ENCODE data around the gene FITM2. TPM values are rescaled to one million over a fixed set of nuclear protein-coding genes. Genes with fewer than 3 reads are reported as not detected.
"Not testable (repeated sequence)": the region's sequence is repeated elsewhere in the genome, so short reads cannot be mapped to it uniquely, and the experiment has no call there.

FITM2 gene, protein sequence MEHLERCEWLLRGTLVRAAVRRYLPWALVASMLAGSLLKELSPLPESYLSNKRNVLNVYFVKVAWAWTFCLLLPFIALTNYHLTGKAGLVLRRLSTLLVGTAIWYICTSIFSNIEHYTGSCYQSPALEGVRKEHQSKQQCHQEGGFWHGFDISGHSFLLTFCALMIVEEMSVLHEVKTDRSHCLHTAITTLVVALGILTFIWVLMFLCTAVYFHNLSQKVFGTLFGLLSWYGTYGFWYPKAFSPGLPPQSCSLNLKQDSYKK
- 4.9 TPM for total RNA-seq

DNA sequence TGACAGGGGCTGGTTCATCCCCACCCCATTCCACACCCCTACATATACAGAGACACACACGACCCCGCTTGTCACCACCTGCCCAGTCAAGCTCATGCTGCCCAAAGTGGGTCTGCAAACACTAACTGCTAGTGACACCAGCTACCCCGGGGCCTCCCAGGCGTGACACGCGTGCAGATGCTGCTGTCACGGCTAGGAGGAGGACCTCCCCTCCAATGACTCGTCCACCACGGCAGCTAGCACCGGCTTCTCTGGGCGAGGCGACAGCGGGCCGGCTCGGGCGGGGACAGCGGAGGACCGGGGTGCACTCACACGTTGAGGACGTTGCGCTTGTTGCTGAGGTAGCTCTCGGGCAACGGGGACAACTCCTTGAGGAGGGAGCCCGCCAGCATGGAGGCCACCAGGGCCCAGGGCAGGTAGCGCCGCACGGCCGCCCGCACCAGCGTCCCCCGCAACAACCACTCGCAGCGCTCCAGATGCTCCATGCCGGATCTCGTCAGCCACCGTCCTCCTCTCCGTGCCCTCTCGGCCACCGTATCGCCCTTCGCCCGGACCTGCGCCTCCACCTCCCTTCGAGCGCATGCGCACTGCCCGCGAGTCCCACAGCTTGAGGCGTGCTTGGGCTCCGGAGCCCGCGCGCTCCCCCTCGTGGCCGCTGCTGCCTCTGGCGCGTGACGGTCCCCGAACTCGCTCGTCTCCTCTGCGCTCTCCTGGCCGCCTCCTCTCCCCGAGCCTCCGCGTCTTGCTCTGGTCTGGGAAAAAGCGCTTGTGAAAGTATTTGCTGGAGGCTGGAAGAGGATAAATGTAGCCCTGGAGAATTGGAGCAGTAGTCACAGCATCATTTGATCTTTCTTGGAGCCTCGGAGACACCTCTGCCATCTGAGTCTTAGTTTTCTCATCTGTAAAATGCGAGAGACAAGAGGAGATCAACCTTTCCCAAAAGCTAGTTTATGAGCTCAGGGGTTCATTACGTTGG is at the start of gene FITM2:
Gene FITM2 (minus strand): TSS at position 539 of the 976 bp plus-strand sequence. CDS start 54 bp downstream, at position 485.
- peak; percentile 99 for DNase-seq (ENCODE audit: low spot score)
- ATAC-seq, result peak; percentile 98

DNA sequence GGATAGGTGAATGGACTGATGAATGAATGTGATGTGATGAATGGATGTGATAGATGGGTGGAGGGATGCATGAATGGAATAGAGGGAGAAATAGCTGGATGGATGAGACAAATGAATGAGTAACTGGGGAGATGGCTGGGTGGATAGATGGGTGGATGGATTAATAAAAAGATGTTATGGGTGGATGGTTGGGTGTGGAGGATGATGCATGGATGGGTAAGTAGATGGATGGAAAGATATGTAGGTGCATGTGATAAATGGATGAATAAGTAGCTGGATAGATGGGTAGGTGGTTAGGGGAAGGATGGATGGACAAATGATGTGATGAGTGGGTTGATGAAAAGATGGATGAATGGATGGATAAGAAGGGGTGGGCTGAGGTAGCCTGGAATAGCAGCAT is 49.2 kb upstream of the FITM2 start:
- ATAC-seq, result no peak

DNA sequence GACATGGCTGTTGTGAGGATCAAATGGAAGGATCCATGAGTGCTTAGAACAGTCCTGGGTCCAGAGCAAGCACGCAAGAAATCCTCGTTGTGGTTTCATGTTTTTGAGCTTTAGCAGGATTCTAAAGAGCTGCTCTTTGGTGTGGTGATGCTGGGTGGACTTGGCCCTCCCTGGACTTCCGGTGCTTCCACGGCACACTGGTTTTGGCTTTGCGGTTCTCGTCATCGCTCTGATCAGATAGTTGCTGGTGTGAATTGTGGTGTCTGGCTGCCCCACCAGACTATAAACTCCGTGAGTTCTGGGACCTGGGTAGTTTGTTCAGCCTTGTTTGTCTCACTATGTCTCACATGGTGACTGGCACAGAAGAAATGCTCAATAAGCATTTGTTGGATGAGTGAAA is 47.8 kb upstream of the FITM2 start:
- DNase-seq (ENCODE audit: low spot score) (no peak), ATAC-seq (no peak)

More for the DNA sequence above, 49.2 kb upstream of the FITM2 start:
- DNase-seq (ENCODE audit: low spot score), result no peak

DNA sequence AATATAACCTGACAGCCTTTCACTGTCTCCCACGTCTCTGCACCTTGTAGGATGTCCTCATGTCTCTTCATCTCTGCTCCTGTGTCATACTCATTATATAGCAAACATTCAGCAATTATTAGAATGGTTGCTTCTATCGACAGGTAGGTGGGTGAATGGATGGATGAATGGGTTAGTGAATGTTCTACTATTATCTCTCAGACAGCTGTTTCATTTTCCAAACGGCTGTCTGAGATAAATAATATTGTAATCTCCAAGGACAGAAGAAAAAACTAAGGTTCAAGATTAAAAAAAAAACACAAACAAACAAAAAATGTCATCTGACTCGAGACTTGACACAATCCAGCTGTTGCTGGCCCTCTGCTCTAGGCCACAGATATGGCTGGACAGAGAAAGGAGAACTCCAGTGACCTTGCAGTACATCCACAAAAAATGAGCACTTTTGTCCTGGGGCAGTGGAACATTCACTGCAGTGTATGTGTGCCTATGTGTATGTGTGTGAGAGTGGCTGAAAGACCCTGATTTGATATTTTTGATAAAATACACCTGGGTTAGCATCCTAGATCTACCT is 46.6 kb upstream of the FITM2 start:
- no peak for DNase-seq (ENCODE audit: low spot score)

DNA sequence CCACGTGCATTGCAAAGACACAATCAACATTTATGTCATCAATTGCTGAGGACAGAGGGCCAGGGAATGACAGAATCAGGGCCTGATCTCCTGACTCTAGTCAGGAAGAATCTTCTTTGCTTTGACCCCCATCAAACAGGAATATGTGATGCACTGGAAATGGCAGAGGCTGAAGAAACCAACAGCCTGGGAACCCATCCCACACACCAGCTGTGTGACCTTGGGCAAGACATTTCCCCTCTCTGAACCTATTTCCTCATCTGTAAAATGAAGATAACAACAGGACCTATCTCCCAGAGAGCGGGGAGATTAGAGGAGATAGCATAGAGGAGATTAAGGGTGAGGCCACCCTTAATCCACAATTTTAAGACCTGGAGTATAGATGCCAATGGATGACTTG is 46.0 kb upstream of the FITM2 start:
- DNase-seq (ENCODE audit: low spot score) (no peak), ATAC-seq (no peak)

More for the DNA sequence above, 46.6 kb upstream of the FITM2 start:
- ATAC-seq, result no peak

DNA sequence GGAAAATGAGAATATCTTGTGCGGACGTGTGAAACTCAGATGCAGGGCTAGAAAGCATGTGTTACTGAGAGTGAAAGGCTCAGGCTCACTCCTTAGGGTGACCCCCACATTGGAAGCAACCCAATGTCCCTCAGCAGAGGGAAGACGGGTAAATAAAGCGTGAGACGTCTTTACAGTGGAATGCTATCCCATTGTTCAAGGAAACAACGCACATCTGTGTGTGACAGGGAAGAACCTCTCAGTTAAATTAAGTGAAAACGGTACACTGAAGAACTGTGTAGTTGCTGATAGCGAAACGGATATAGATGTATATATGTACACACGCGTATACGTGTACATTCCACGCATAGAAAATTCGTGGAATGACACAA is 45.3 kb upstream of the FITM2 start:
- DNase-seq (ENCODE audit: low spot score) (no peak), ATAC-seq (no peak)

DNA sequence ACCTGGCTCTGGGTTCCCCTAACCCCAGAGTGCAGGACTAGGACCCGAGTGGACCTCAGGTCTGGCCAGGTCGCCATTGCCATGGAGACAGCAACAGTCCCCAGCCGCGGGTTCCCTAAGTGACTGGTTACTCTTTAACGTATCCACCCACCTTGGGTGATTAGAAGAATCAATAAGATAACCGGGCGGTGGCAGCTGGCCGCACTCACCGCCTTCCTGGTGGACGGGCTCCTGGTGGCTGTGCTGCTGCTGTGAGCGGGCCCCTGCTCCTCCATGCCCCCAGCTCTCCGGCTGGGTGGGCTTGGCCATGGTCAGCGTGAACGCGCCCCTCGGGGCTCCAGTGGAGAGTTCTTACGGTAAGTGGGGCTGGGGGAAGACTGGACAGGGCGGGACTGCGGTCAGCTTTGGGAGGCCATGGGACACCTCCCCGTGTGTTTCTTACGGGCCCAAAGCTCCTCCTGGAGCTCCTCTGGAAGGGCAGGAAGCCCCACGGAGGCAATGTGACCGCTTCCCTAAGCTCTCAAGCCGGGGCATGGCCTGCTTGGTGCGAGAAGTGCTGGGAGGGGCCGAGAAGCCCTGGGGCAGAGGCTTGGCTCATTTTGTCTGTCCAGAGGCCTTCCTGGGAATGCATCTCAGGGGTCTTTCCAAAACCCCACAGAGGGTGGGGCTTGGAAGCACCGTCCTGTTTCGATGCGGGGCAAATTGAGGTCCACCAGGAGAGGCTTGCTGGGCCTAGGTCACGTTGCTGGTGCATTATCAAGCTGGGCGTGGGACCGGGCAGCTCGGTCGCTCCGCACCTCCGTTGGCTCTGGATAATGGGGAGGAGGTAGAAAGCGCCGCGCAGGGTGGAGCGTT is 44.7 kb upstream of the FITM2 start, which contains the start of gene HNF4A:
Gene HNF4A (plus strand): TSS at position 202 of the 855 bp plus-strand sequence. CDS start 106 bp downstream, at position 308.
- ATAC-seq (peak; percentile 75), DNase-seq (ENCODE audit: low spot score) (peak; percentile 82)

DNA sequence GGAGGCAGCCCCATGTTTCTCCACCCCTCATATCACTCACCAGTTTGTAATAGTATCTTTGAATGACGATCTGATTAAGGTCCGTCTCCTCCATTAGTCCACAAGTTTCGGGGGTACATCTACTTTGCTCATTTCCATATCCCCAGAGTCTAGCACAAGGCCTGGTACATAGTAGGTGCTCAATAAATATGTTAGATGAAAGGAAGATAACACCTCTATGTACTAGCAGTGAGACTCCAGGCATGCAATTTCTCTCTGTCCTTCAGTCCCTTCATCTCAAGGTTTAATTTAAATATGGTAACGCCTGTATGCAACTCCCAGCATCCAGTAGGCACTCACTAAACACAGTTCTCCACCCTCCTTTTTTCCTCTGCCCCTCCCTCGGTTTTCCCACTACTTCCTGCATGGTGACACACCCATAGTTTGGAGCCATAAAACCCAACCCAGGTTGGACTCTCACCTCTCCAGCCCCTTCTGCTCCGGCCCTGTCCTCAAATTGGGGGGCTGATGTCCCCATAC is 44.0 kb upstream of the FITM2 start:
- DNase-seq (ENCODE audit: low spot score), result no peak
- peak; percentile 42 for ATAC-seq

DNA sequence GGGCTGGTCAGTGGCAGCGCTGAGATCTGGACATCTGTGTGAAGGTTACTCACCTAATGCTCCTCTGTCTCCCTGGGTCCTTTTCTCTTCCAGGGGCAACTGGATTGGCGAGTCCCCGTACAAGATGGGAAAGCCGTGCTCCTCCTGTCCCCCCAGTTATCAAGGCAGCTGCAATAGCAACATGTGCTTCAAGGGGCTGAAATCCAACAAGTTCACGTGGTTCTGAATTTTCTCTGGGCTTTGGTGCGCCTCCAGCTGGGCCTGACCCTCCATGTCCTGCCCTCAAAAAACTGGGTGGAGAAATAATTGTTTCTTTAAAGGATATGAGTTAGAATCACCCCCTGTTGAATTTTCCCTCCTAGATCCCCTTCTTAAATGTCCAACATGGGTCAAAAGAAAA is 39.6 kb upstream of the FITM2 start:
- DNase-seq (ENCODE audit: low spot score), result no peak
- ATAC-seq, result no peak

DNA sequence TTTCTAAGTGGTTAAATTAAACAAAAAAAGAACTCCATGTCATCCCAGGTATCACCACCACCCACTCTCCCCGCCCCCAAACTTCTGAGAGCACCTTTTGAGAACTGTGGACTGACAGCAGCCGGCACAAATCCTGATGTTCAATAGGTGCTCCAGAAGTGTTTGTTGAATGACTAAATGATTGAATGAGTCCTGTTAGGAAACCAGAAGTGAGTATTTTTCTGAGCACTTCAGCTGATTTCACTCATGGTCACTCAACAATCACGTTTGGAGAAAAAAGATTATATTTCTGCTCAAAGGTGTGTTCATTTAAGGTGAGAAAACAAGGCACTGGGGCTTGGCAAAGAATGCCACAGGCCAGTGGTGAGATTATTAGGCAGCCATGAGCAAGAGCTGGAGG is 38.3 kb upstream of the FITM2 start:
- DNase-seq (ENCODE audit: low spot score) (no peak), ATAC-seq (no peak)

DNA sequence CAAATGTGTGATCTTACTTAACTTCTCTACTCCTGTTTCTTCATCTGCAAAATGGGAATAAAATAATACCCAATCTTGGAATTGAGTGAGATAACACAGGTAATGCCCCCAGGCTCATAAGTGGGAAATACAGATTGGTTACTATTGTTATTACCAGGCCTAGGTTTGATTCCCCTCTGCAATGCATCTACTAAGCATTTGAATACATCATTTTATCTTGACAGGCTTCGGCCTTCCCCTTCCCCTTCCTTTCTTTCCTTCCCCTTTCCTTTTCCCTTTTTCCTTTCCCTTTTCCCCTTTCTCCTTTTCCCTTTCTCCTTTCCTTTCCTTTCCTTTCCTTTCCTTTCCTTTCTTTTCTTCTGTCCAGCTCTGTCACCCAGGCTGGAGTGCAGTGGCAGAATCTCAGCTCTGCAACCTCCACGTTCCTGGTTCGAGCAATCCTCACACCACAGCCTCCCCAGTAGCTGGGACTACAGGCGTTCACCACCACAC is 37.2 kb upstream of the FITM2 start:
- ATAC-seq, result no peak
- DNase-seq (ENCODE audit: low spot score), result no peak

DNA sequence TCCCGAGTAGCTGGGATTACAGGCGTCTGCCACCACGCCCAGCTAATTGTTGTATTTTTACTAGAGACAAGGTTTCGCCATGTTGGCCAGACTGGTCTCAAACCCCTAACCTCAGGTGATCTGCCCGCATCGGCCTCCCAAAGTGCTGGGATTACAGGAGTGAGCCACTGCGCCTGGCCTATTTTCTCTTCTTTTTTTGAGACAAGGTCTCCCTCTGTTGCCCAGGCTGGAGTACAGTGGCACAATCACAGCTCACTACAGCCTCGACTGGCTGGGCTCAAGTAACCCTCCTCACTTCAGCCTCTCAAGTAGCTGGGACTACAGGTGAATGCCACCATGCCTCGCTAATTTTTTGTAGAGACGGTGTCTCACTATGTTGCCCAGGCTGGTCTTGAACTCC is 34.9 kb upstream of the FITM2 start:
- not testable (repeated sequence) for DNase-seq (ENCODE audit: low spot score); ATAC-seq

DNA sequence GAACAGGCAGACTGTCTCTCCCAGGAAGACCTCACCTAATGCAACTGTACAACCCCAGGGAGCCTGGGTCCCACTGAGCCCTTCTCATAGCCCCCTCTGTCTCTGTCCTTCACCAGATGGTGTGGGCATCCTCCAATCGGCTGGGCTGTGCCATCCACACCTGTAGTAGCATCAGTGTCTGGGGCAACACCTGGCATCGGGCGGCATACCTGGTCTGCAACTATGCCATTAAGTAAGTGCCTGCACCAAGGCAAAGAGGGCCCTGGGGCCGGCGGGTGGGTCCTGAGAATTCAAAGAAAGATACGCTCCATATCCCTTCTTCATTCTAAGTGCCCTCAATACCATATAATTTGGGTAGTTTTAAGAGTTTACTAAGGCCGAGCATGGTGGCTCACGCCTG is 34.1 kb upstream of the FITM2 start:
- DNase-seq (ENCODE audit: low spot score), result no peak
- ATAC-seq, result no peak

DNA sequence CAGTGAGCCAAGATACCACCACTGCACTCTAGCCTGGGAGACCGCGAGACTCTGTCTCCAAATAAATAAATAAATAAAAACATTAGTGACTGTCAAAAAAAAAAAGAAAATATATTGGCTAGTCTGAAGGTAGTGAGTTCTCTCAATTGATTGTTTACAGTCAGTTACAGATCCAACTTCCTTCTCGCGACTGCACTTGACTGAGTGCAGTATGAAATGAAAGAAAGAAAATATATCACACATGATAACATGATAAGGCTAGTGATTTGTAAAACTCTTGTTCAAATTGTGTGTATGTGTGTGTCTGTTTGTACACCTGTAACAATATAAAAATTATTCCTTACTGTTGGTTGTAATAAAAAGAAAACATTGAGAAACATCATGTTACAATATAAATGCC is 33.7 kb upstream of the FITM2 start:
- DNase-seq (ENCODE audit: low spot score), result no peak
- ATAC-seq, result no peak

DNA sequence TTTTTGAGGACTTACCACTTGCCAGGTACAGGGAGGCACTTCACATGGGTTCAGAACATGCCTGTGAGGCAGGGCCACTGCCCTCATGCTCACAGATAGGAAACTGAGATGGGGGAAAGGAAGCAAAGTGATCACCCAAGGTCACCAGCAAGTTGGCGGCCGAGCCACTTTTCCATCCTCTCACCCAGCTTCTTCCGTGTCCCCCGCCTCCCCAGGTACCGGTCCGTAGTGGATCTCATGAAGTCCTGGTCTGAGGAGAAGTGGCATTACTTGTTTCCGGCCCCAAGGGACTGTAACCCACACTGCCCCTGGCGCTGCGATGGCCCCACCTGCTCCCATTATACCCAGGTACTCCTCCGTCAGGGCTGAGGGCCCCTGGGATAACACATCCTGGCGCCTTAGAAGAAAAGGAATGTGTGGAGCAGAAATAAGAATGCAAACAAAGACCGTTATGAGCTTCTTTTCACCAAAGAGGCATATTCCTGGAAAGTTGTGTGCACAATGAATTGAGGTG is 32.2 kb upstream of the FITM2 start:
- no peak for ATAC-seq
- DNase-seq (ENCODE audit: low spot score), result no peak

DNA sequence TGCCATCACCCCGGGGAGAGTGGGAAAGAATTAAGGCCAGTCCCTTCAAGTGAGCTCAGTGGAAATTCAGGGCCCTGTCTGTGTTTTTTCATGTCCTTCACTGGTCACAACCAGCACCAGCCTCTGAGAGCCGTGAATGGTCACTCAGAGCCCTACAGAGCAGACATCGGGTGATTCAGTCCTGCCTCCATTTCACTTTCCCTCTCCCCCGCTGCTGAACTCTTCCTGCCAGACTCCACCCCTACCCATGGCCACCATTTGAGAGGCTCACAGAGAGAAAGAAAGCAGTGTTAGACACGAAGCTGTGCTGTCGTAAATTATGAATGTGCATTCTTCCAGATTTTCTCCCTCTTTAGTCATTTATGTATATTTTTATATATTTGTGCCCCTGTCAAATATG is 31.2 kb upstream of the FITM2 start:
- DNase-seq (ENCODE audit: low spot score), result no peak
- ATAC-seq, result no peak

DNA sequence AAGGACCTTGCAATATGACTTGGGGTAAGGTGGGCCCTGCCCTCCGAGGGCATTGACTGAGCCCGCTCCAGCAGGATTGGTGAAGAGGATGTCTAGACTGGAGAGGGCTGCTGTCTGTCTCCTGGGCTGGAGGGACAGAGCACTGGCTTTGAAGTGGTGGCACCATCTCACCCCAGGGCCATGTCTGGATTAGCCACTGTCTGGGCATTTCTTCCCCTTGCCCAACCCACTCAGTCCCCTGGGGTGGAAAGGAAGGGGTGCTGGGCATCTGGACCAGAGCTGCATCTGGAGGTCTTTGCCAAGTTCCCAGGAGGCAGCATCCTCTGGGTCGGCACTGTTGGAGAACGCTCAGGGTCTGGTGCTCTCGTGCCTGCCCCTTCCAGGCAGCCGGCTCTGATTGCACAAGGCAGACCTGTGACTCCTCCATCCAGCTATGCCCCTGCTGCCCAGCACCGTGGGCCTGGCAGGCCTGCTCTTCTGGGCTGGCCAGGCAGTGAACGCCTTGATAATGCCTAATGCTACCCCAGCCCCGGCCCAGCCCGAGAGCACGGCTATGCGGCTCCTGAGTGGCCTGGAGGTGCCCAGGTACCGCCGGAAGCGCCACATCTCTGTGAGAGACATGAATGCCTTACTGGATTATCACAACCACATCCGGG is 25.9 kb upstream of the FITM2 start, which contains the start of gene R3HDML:
Gene R3HDML (plus strand): TSS at position 319 of the 656 bp plus-strand sequence. CDS start 115 bp downstream, at position 434.
- DNase-seq (ENCODE audit: low spot score) (no peak), ATAC-seq (no peak)

DNA sequence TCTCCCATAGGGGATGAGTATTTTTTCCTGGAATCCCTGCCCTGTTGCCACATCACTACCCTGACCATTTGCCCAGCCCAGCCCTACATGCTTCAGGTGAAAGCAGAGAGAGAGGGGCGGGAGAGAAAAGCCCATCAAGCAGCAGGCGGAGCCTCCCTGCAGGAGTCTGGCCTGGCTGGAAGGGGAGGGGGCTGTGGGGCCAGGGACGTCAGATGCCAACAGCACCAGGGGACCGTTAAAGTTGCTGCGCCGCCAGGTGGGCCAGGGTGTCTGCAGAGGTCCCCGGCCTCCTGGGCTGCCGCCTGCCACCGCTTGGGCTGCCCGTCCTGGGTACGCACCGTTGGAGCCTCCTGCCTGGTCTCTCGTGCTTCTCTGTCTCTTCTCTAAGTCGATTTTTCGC is 25.1 kb upstream of the FITM2 start:
- DNase-seq (ENCODE audit: low spot score), result no peak
- ATAC-seq, result no peak

DNA sequence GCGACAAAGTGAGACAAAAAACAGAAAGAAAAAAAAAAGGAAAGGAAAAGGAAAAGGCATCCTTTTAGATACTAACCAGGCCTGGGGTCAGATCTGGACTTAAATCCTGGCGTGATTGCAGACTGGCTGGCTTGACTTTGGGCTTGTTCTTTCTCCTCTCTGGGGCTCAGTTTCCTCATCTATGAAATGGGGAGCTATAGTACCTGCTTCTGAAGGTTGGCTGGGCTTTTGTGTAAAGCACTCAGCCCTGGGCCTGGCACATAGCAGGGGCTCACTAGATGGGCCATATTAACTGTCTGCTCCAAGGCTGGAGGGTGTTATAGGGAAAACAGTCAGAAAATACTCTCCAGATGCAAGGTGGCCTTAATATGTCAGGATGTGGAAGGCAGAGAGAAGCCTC is 24.7 kb upstream of the FITM2 start:
- DNase-seq (ENCODE audit: low spot score) (no peak), ATAC-seq (no peak)

Measured in left lobe of liver (tissue), 2 donors.